ENCODE data around the gene CPS1.

Gene CPS1

DNA sequence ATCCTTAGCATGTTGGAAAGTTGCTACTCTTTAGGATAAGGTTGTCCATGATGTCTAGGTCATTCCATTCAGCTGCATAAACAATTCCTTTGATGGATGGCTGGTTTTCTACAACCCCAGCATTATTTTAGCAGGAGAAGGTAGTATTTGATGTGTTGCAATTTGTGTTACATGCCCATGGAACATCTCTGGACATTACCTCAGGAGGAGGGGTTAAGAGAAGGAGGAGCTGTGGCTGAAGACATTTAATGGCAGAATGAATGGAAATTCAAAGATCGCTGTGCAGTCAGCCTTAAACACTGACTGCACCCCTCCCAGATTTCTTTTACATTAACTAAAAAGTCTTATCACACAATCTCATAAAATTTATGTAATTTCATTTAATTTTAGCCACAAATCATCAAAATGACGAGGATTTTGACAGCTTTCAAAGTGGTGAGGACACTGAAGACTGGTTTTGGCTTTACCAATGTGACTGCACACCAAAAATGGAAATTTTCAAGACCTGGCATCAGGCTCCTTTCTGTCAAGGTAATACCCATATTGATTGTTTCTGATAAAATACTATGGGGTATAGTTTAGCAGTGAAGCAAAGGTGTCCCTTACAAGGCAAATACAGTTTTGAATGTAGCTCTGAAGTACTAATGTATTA is at the start of gene CPS1:
CPS1 (plus strand) TSS at position 271 of the 652 bp plus-strand sequence; CDS start at position 406, 135 bp downstream.
- in situ Hi-C loops (cut with MboI; ENCODE audit: low sequenced_read_pairs), result no loop called here

DNA sequence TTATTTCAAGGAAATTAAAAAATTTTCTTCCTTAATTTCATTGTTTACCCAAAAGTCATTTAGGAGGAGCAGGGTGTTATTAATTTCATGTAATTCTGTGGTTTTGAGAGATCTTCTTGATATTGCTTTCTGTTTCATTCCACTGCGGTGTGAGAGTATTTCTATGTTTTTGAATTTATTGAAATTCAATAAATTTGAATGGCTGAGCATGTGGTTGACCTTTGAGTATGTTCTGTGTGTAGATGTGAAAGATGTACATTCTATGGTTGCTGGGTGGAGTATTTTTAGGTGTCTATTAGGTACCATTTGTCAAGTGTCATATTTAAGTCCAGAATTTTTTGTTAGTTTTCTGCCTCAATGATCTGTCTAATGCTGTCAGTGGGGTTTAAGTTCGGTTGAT is 40.5 kb upstream of the CPS1 start:
- in situ Hi-C loops (cut with MboI; ENCODE audit: low sequenced_read_pairs), result no loop called here

DNA sequence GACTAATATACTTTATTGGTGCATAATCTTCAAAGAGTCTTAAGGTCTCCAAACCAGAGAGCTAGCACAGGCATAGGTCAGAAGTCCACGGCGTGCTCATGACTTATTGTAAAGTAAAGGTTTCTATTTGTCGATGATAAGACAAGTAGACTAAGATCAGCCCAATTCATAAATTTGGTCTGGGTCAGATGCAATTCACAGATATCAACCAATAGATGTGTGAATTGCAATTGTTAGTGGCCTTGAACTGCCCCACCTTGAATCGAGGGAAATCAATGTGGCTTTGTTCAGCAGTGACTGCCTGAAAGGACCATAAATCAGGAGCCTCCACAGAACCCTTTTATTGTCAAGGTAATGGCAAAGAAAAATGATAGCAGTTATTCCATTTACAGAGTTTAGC is 39.1 kb upstream of the CPS1 start:
- in situ Hi-C loops (cut with MboI; ENCODE audit: low sequenced_read_pairs), result no loop called here

DNA sequence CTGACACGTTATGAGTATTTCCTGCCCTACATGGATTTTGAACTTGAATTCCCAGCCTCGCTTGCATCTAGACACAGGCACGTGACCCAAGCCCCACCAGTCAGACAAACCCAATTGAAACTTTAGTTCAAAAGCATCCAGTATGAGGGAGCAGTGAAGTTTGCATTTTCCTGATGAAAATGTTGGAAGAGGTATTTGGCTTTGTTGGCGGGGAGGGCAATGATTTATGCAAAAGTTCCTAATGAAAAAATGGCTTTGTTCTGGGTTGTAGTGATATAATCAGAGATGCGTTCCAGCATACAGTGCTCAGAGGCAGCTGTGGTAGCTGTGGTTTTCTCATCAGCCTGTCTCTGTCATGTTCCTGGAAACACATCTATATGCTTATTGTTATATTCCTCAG is 36.8 kb upstream of the CPS1 start:
- in situ Hi-C loops (cut with MboI; ENCODE audit: low sequenced_read_pairs), result no loop called here

DNA sequence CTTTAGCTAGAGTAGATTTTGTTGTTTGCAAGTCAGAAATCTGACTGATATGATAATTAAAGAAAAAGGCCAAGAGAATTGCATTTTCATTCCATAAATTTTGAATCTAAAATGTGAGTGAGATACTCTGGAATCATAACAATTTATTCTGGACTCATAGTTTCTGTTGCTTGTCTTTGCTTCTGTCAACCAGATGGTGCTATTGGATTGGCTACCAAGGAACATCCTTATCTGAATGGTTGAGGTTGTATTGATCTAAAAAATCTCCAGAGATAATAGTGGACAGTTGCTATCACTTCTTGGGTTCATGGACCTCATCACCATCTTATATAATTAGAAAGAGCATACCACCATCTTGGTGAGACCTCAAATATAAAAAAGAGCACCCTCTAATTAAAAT is 34.0 kb upstream of the CPS1 start:
- in situ Hi-C loops (cut with MboI; ENCODE audit: low sequenced_read_pairs), result no loop called here

DNA sequence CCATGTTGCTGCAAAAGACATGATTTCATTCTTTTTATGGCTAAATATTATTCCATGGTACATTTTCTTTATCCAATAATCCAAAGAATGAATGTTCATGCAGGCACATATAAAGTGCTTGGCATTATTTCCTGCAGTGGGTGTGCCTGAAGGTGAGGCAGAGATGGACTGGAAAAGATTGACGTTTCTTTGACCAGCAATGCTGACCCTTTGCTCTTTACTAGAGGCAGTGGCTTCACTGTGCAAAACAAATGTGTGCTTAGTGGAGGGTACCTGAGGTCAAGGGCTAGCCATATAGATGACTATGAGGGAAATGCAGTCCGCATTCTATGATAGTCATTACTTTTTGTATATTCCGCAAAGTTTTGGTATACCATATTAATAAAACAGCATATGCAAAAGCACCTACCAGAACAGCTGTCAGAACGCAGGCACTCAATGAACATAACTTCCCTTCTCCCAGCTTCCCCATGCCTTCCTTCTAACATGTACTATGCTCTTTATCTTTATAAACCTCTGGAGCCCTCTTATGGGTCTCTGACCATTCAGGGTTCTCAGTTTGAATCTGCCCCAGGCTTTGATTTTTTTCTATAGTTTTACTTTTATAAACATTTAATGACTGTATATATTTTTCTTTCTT is 32.6 kb upstream of the CPS1 start:
- in situ Hi-C loops (cut with MboI; ENCODE audit: low sequenced_read_pairs), result no loop called here

DNA sequence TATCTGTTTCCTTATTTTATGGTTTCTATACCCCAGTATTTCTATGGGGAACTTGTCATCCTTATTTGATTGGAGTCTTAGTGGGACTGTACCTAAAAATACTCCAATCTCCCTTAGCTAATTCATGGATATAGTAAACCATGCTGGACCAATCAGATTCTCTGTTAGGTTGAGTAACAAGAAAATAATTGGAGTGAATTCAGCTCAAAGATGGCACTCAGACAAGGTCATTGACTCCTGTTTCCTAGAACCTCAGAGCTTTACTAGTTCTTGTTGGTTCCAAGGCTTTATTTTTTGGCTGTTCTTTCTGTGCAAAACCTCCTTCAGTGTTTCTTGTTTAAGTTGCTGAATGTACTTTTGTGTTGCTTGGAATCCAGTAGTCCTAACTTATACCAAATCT is 31.9 kb upstream of the CPS1 start:
- in situ Hi-C loops (cut with MboI; ENCODE audit: low sequenced_read_pairs), result no loop called here

DNA sequence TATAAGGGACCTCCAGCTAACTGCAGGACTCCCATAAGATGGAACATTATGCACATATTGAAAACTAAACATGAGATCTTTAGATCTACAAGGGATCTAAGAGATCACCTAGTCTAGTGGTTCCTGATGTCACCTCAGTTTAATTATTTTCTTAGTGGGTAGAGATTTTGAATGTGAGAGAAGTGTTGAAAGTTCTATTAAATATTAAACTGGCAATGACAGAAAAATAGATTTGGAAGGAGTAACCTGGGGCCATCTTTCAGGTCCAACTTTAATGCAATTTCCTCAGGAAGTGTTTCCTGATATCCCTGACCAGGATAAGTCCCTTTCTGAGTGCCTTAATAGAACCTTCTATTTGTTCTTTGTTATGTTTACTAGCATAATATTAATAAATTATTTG is 29.1 kb upstream of the CPS1 start:
- in situ Hi-C loops (cut with MboI; ENCODE audit: low sequenced_read_pairs), result no loop called here

DNA sequence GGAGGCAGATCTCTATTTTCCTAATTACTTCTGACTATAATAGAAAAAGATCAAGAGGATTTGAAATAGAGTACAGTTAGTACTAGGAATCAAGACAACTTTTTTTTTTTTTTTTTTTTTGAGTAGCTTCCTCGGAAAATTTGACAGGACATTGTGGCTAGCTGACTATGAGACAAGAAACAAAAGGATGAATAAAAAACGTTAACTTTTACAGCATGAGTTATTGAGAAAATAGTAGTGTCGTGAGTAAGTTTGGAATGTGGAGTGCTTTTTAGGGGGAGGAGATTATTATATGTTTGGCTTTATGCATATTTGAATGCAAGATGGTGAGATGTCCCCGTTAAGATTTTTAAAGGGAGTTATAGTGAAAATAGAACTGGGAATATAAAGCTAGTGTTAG is 27.7 kb upstream of the CPS1 start:
- in situ Hi-C loops (cut with MboI; ENCODE audit: low sequenced_read_pairs), result no loop called here

DNA sequence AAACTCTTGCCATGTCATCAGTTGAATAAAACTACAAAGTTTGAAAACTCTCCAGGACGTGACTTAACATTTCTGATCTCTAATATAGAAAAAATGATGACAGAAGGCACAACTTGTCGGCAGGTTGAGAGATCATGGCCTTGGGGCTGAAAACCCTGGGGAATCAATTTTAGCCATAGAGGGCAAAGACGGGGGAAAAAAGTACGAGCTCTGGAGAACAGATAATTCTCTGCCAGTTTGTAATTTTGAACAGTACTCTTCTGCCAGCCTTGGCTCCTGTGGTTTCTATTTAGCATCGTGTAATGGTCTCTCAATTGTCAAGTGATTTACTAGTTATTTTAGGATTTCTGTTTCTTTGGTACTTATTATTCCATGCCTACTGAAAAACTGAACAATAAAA is 25.3 kb upstream of the CPS1 start:
- in situ Hi-C loops (cut with MboI; ENCODE audit: low sequenced_read_pairs), result no loop called here

DNA sequence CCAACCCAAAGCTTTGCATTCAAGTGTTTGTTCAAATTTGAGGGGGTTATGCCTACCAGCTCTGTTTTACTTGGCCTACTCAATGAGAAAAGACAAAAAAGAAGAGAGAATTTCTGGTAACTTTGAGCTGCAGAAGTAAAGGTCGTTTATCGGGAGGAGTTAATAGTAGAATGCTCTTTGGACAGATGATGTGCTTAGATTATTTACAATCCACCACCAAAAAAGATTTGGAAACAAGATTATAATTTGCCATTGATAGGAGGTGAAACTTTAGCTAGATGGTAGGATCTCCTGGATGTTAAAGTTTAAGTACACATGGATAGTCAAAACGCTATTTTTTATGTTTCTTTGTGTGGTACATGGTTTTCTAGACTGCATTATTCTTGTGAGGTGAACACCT is 24.9 kb upstream of the CPS1 start:
- in situ Hi-C loops (cut with MboI; ENCODE audit: low sequenced_read_pairs), result no loop called here

DNA sequence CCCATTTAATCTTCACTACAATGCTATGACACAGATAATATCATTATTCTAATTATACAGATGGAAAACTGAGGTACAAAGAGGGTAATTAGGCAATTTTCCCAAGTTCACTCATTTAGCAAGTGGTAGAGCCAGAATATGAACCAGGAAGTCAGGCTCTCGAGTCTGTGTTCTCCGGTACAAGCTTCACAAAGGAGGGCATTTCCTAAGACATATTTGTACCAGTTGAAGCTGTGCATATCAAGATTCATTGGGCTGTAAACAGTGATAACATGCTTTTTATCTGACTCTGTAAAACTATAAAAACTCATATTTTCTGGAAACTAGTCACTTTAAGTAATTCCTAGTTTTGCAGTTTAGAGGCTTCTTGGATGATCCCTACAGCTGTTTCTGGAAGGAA is 23.0 kb upstream of the CPS1 start:
- in situ Hi-C loops (cut with MboI; ENCODE audit: low sequenced_read_pairs), result no loop called here

DNA sequence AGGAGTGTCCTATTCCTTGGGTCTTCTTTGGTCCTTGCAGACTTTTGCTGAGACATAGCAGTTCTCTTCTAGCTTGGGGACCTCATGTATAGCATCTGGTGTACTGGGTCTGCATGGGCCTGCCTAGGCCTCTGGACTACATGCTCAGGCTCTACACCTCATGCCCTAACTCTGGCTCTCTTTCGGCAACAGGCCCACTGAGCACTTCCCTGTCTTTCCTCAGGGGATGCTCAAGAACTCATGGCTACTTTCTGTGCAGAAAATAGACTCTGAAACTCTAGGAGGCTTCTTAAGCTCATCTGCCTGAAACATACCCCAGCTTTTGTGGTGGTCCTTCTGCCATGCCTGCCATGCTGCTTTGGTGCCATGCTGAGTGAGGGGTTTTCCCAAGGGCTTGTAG is 21.5 kb upstream of the CPS1 start:
- in situ Hi-C loops (cut with MboI; ENCODE audit: low sequenced_read_pairs), result no loop called here

DNA sequence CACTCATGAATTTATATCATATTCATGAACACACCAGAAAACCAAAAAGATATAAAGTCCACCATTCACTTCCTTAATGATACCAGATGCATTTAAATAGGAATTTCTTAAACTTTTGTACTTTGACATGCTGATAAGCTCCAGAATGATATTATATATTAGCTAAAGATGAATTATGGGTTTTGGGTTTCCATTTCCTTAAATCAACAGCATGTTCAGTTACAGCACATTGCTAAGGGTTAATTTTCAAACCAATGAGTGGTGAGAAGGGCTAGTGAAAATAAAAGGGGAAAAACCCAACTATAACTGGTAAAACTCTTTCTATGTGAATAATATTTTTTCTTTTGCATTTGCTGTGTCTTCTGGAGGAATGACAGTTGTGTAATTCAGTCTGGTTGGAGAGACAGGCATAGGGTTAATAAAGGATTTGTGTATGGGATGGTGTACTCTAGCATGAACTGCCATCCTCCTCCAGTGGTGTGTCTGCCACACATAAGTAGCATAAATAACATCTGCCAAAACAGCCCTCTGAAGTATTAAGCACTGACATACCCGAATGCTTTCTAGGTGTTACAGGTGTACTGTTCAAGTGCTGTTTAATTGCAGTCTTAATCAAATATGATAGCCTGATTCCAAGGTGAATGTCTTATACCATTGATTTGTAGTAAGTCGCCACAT is 19.3 kb upstream of the CPS1 start:
- in situ Hi-C loops (cut with MboI; ENCODE audit: low sequenced_read_pairs), result no loop called here

DNA sequence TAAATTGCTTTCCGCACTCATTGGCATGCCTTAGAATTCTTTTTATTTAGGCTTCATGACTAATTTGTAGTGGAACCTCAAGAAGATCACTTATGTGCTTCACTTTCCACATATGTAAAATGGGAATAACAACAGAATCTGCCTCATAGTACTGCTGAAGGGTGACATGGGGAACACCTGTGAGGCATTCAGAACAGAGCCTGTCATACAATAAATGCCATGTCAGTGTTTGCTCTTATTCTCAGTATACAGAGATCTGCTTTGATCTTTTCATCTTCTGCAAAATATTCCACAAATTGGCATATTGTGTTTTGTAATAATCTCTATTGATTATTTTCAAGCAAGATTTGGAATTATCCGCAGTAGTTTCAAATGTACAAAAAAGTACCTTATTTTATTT is 17.4 kb upstream of the CPS1 start:
- in situ Hi-C loops (cut with MboI; ENCODE audit: low sequenced_read_pairs), result no loop called here

DNA sequence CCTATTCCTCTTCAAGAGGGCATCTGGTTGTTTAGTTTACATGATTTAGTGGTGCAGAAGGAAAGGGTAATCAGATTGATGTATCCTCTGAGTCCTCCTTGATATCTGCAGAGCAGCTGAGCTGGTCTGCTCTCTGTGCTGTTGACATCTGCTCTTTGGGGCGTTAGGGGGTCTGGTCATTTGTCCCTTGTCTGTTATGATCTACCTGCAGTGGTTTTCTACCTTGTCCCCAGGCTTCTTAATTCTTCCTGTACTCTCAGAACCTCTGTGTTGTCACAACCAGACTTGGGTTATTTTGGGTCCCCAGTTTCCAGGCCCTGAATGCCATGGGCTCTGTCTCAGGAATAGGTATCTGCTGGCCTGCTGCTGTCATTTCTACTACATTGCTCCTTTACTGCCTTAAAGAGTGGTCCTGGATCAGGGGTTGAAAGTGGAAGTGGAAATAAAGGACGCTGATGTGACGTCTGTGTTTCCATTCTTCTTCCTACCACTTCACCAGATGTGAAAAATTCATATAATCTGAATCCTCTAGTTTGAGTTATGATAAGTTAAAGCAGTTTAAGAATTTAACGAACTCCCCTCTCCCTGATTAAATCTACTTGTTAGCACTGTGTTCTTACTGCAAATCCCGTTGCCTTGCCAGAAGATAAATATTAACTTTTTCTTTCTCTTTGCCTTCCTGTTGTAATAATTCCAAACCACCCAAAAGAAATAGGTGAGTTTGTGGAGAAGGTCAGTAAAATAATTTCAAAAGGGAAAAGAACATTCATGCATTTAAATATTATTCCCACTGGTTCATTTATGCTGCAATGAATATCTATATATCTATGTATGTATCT is 16.6 kb upstream of the CPS1 start:
- in situ Hi-C loops (cut with MboI; ENCODE audit: low sequenced_read_pairs), result no loop called here

DNA sequence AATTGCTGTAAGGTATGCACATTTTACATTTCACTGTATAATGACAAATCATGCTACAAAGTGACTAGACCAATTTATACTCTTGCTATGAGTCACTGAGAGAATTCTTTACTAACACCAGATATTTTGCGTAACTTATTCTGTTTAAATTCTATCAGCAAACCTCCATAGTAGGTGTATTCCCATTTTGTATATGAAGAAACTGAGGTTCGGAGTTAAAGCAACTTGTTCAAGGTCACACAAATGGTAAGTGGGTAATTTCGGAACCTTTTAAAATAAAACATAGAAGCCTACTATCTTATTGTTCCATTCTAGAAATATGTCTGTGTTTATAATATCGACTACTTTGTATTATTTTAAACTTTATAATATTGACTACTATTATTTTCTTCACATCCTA is 15.9 kb upstream of the CPS1 start:
- in situ Hi-C loops (cut with MboI; ENCODE audit: low sequenced_read_pairs), result no loop called here

DNA sequence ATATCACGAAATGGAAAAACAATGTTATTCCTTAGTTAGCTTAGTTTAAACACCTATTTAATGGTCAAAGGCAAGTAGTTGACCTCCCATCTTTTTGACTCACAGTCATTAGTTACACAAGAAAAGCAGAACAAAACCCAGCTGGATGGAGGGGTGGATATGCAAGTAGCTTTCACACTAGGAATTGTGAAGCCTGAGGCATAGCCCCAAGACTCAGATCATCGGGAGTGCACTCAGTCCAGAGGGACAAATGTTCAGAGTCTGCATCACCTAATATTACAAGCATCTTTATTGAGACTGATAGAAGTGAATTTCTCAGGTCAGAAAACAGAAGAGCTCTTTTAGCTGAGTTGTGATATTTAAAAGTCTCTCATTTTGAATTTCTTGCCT is 15.5 kb upstream of the CPS1 start:
- in situ Hi-C loops (cut with MboI; ENCODE audit: low sequenced_read_pairs), result no loop called here

DNA sequence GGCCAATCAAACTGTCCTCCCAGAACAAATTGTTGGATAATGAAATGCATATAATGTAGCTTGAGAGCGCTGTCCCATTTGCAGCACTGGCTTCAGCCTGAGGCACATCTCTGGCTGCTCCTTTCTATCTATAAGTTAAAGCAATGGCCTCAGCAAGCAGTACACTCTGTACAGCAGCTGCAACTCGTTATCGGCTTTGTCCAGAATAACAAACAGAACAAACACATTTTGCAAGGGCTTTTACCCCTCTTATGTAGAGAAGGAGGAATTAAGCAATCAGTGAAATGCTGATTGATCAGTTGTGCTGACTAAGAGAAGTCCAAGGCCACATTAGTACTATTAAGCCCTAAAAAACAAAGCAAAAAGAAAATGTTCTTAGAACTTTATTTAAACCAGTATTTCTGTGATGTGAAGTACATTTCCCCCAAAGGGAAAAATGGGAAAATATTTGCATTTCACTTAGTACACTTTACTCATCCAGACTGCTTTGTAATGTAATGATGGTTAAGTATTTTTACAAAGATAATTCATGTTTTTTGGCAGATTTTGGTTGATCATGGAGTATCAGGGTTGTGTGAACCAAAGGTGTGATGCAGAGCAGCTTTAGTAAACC is 15.0 kb upstream of the CPS1 start:
- in situ Hi-C loops (cut with MboI; ENCODE audit: low sequenced_read_pairs), result no loop called here

DNA sequence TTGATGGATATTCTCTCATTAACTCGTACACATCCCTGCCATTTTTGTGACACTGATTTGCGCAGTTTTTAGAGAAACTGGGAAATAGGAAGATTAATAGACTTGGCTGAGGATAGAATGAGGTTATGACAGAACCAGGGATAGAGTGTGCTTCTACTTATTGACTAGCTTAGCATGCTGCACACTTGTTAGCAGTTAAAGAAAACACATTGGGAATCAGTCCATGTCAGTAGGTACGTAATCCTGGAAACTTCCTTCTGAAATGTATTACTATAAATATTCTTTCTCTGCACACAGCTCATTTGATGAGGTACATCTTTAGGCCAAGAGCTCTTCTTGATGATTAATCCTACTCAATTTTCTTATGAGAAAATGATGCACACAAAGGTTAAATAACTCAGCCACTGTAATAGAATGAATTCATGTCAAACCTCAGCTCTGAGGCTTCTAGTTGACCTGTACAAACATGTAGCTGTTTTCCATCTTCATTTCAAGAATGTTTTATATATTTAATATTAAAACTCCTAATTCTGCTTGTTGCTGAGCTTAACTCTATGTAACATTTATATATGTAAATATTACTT is 12.3 kb upstream of the CPS1 start:
- in situ Hi-C loops (cut with MboI; ENCODE audit: low sequenced_read_pairs), result no loop called here

DNA sequence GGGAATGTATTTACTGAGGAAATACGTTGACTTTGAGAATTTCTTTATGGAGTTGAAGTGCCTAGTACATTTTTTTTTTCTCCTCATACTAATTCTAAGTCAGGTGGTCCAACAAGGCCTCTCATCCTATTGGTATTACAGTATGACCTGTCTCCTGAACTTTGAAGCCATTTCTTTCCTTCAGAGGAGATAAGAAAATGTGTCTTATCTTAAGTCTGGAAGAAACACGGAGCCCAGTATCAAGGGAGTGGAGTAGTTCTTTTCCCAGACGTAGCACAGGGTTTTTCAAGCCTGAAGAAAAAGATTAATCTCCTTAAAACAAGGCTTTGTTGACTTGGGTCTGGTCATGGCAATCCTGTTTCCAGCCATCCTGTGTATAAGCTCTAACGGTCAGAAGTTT is 11.6 kb upstream of the CPS1 start:
- in situ Hi-C loops (cut with MboI; ENCODE audit: low sequenced_read_pairs), result no loop called here
